GM19023 (cell line): ENCODE data around the gene MRPL50.

Experiments
- ATAC-seq: cut with Tn5 transposase; IDR thresholded peaks from one replicate; pipeline ENCODE4 v1.9.1; 2021; ENCODE audit warnings: mild to moderate bottlenecking, moderate library complexity; ENCODE audit not compliant: unreplicated experiment

The MRPL50 gene

GRCh38 chr9:101381118-101381517 lies 17.3 kb downstream of the MRPL50 start:
- ATAC-seq: no peak

- no peak for ATAC-seq
Observed at GRCh38 chr9:101380295-101380694, 18.1 kb downstream of the MRPL50 start.

DNA sequence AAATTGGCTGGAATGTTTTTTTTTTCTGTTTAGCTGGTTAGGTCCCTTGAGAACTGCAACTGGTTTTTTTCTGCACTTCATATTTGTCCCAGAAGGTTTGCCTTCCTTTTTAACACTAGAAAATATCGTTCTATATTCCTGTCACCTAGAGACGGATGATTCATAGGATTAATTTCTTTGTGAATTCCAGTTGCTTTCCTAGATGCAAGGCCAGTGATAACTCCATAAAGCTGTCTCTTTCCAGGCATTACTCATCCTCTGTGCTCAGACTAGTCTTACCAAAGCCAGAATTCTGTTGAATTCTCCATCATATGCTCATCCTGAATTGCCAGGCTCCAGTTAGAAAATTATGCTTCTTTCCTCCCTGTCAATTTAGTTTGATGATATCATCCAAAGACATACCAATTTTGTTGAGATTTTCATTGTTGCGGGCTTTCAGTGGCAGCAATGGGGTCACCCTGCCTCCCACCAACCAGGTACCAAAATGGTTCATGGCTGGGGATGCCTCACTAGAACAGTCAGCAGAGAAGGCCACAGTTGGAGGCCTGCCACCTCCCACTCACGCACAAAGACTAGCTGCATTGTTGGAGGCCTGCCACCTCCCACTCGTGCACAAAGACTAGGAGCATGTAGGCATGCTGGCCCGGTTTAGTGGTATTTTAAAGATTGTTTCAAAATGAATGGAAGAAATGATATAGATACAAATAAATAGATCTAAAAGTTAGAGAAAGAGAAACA lies 22.1 kb downstream of the MRPL50 start:
- no peak for ATAC-seq

GRCh38 chr9:101375546-101375945 lies 22.9 kb downstream of the MRPL50 start:
- no peak for ATAC-seq

GRCh38 chr9:101372327-101373118 lies 25.9 kb downstream of the MRPL50 start:
- no peak for ATAC-seq

DNA sequence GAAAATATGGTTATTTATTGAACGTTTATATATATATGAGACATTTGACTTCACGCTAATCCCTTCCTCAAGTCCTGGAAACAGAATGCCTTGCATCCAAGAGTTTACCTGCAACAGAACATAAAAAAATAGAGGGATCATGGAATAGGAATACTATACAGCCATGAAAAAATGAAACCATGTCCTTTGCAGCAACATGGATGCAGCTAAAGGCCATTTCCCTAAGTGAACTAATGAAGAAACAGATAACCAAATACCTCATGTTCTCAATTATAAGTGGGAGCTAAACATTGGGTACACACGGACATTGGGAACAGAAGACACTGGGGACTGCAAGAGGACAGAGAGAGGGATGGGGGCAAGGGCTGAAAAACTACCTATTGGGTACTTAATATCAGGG lies 26.6 kb downstream of the MRPL50 start:
- ATAC-seq: no peak

- no peak for ATAC-seq
Observed at GRCh38 chr9:101369884-101370531, 28.4 kb downstream of the MRPL50 start.

DNA sequence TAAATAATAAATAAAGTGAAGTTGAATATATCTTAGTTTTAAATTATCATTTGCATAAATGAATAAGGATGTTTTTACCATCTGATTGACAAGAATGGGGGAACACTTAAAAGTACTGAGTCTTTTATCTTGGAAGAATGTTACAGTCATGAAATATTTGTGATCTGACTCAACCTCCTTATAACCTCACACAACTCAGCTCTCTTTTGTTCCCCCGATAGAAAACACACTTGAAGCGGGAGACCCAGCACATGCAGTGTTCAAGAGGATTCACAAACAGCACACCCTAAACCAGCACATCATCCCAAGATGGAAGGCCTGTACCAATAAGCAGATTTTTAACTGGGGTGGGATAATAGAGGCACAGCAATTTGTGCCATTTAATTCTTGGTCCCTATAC lies 29.1 kb downstream of the MRPL50 start:
- no peak for ATAC-seq

- no peak for ATAC-seq
Observed at GRCh38 chr9:101367323-101367722, 31.1 kb downstream of the MRPL50 start.

DNA sequence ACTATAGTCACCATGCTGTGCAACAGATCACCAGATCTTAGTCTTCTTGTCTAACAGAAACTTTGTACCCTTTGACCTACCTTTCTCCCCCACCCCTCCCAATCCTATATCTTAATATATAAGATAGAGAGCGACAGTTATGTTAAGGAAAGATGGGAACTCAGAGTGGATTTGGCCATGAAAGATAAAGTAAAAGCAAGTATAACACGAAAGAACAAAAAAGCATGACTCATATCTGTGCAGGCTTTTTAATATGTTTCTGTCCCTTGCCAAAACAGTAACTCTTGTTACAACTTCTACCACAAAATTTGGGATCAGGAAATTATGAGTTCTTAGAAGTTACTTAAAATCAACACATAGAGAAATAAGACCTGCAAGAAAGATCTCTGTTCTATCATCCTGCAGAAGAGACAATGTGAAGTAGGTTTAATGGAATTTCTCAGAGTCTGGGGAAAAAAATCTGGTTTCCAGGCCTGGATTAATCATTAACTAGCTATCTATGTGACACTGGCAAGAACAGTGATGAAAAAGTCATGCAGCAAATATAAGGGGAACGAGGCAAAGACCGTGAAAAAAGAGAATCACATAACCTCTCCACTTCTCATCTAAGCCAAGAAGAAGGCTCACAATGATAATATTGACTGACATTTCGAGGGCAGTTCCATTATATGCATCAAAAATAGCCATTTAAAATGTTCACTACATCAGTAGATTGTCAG lies 32.2 kb downstream of the MRPL50 start:
- ATAC-seq: no peak

GRCh38 chr9:101365181-101365580 lies 33.2 kb downstream of the MRPL50 start:
- ATAC-seq: no peak

- ATAC-seq: no peak
Observed at GRCh38 chr9:101362450-101362849, 36.0 kb downstream of the MRPL50 start.

- no peak for ATAC-seq
Observed at GRCh38 chr9:101360647-101361046, 37.8 kb downstream of the MRPL50 start.

DNA sequence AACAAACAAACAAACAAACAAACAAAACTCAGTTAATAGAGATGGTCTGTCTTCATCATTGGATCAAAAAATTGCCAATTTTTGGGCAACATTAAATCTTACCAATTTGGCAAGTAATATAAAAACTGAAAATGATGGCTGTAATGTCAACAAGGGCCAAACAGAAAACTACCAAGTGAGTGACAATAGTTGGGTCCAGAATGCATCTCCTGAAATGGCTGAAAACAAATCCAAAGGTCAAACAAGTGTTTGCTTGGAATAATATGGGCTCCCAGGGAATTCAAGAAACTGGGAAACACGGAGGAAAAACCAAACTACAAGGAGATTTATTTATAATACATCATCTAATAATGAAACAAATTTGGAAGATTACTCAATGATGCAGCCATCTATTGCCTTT lies 38.7 kb downstream of the MRPL50 start:
- ATAC-seq: no peak

DNA sequence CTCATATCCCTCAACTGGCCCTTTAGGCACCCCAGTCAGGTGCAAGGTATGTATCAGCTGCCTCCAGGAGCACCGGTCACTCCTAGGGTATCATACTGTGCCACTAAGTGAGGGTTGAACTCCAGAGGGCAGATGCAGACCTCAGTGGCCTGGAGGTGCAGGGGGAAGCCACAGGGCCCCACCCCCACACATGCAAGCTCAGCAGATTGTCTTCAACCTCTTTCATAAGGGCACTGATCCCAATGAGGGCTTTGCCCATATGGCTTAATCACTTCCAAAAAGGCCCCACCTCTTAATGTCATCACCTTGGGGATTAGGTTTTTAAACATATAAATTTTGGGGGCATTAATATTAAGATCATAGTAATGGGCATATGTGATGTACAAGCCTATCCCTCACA lies 41.8 kb downstream of the MRPL50 start:
- no peak for ATAC-seq

DNA sequence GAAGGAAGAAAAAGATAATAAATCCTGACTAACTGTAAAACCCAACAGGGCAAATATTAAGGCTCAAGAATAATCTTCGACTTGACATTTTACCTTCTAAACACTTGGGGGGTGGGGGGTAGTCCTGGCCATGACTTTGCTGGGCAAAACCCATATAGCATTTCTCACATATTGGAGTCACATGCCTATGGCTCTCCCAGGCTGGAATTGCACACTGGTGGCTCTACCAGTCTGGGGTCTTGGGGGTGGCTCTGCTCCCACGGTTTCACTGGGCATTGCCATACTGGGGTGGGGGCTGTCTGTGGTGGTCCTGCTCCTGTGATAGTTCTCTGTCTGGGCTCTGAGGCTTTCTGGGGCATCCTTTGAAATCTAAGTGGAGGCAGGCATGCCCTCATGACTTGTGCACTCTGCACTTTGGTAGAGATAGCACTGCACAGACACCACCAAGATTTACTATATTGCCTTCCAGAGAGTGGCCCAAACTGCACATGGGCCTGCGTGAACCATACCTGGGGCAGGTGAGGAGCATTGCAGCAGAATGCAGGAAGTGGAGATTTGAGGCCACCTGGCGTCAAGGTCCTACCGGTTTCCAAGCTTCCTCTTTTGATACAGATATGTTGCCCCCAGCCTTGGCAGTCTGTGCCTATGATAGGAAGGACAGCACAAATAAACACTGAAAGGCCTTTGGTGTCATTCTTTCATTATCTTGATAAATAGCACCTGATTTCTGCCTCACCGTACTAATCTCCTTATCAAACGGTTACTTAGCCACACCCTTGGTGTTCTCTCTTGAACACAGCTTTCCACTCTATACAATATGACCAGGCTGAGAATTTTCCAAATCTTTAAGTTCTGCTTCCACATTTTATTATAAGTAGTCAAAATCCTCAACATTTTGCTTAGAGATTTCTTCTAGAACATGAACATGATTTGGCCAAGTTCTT lies 43.4 kb downstream of the MRPL50 start:
- ATAC-seq: no peak

DNA sequence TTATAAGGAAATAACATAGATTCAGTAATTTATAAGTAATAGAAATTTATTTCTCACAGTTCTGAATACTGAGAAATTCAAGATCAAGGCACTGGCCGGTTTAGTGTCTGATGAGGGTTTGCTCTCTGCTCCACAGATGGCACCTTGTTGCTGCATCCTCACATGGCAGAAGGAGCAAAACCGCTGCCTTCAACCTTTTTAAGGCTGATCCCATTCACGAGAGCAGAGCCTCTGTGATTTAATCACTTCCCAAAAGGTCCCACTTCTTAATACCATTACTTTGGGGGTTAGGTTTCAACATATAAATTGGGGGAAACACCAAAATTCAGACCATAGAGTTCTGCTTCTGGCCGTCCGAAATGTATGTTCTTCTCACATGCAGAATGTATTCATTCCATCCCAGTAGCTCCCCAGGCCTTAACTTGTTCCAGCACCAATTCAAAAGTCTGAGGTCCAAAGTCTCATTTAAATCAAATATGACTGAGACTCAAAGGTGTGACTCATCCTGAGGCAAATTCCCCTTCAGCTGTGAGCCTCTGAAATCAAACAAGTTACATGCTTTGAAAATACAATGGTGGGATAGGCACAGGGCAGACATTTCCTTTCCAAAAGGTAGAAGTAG lies 44.2 kb downstream of the MRPL50 start:
- no peak for ATAC-seq

DNA sequence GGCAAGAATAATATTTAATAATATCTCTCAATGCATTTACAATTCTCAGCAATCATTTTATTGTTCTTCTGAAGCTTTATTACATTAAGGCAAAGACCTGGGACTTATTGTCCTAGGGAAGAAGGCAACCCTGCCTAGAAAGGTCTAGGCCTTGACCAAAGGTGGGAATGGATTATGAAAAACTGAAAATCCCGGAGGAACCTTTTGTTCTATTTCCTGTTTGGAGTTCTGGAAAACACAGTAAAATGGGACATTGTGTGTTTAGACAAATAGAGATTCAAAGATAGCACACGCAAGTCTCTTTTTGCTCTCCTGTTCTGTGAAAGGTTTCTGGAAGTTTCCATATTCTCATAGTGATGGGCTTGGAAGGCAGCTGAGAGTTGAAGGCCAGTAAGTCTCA lies 44.7 kb downstream of the MRPL50 start:
- ATAC-seq: no peak

DNA sequence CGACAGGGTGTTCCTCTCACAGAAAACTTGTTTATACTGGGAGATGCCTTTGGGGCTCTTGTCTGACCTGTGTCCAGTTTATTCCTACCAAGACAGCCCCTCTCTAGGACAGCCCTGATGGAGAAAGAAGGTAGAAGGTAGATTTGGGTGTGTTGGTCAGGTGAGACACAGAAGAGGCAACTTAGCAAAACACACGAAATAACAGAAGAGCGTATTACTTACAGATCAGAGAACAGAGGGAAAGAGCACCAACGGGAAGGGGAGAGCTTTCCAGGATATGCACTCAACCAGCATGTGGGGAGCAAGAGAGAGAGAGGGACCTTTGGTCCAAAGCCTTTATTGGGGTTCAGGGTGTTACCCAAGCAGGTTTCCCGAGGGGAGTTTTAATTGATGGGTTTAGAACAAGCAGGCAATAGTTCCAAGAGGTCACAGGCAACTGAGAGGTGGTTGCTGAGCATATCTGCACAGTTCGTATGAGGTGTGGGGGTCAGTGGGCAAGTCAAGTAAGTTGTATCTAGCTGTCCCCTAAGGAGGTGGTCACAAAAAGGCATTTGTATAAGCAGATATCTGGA lies 45.4 kb downstream of the MRPL50 start:
- no peak for ATAC-seq
